Neuronal stem cell (in vitro differentiated cells): ENCODE measurements around the gene MRPL37.
A peak's percentile ranks its signal among the peaks of the same experiment; 100 is the strongest.

ENCODE experiments used
- DNase-seq: peaks from one replicate; pipeline ENCODE4 v3.0.0-alpha.2; 2013; ENCODE audit warnings: low spot score
- H2AFZ ChIP-seq: one replicate; pipeline ENCODE4 v1.6.1; 2013; ENCODE audit warnings: mild to moderate bottlenecking, low read length, inconsistent platforms
- H2AK5ac ChIP-seq: 2 replicates; pipeline ENCODE4 v1.6.1; 2013; ENCODE audit warnings: low read depth, mild to moderate bottlenecking, inconsistent platforms, low read length, moderate library complexity, mixed read lengths
- H2BK120ac ChIP-seq: 2 replicates; pipeline ENCODE4 v1.6.1; 2013; ENCODE audit warnings: low read depth, mild to moderate bottlenecking, inconsistent platforms, low read length, moderate library complexity, mixed read lengths
- H2BK12ac ChIP-seq: one replicate; pipeline ENCODE4 v1.6.1; 2013; ENCODE audit warnings: low read length, inconsistent platforms
- H2BK15ac ChIP-seq: 2 replicates; pipeline ENCODE4 v1.6.1; 2013; ENCODE audit warnings: mild to moderate bottlenecking, low read length, inconsistent platforms, mixed read lengths
- H2BK5ac ChIP-seq: one replicate; pipeline ENCODE4 v1.6.1; 2013; ENCODE audit warnings: inconsistent platforms, mild to moderate bottlenecking, low read length, moderate library complexity
- H3K14ac ChIP-seq: one replicate; pipeline ENCODE4 v1.6.1; 2013; ENCODE audit warnings: low read length, inconsistent platforms
- H3K18ac ChIP-seq: 2 replicates; pipeline ENCODE4 v1.6.1; 2013; ENCODE audit warnings: low read length, inconsistent platforms
- H3K23ac ChIP-seq: 2 replicates; pipeline ENCODE4 v1.6.1; 2013; ENCODE audit warnings: low read depth, mild to moderate bottlenecking, mixed read lengths, low read length, inconsistent platforms; ENCODE audit not compliant: poor library complexity
- H3K27ac ChIP-seq: replicated peaks from 3 replicates; pipeline ENCODE4 v1.5.1; 2013; ENCODE audit warnings: low read length, inconsistent platforms
- H3K27me3 ChIP-seq, 3 experiments: 2 replicates each; pipeline ENCODE4 v1.6.1; 2013; ENCODE audit warnings: low read length in 3 of 3, mild to moderate bottlenecking in 2 of 3, inconsistent platforms in 1 of 3, low read depth in 1 of 3, mixed read lengths in 1 of 3, moderate library complexity in 1 of 3; ENCODE audit not compliant: control insufficient read depth in 3 of 3, insufficient read depth in 3 of 3
- H3K36me3 ChIP-seq, 2 donors: replicated peaks in 1 of 2; 2 replicates each; pipeline ENCODE4 v1.6.1; 2013; ENCODE audit warnings: low read length in 2 of 2; ENCODE audit not compliant: control insufficient read depth in 2 of 2, insufficient read depth in 2 of 2
- H3K4ac ChIP-seq: 2 replicates; pipeline ENCODE4 v1.6.1; 2013; ENCODE audit warnings: inconsistent platforms, mild to moderate bottlenecking, low read length, moderate library complexity
- H3K4me1 ChIP-seq, 2 donors: 1 replicate in 1 of 2; 2 replicates in 1 of 2; pipeline ENCODE4 v1.6.1; 2013; ENCODE audit warnings: low read length in 2 of 2, low read depth in 1 of 2; ENCODE audit not compliant: control insufficient read depth in 2 of 2, insufficient read depth in 1 of 2
- H3K4me2 ChIP-seq: one replicate; pipeline ENCODE4 v1.6.1; 2013; ENCODE audit warnings: mild to moderate bottlenecking, low read length, inconsistent platforms; ENCODE audit not compliant: insufficient read depth, poor library complexity, severe bottlenecking
- H3K4me3 ChIP-seq, 2 donors: 2 replicates each; pipeline ENCODE4 v1.5.1; 2013; ENCODE audit warnings: low read length in 2 of 2, mild to moderate bottlenecking in 2 of 2, inconsistent platforms in 1 of 2, moderate library complexity in 1 of 2
- H3K79me1 ChIP-seq: one replicate; pipeline ENCODE4 v1.6.1; 2013; ENCODE audit warnings: low read depth, mild to moderate bottlenecking, inconsistent platforms, low read length, moderate library complexity
- H3K9ac ChIP-seq: one replicate; pipeline ENCODE4 v1.6.1; 2013; ENCODE audit warnings: mild to moderate bottlenecking, low read depth, low read length, inconsistent platforms; ENCODE audit not compliant: poor library complexity
- H3K9me3 ChIP-seq, 2 donors: replicated peaks in 1 of 2; 2 replicates each; pipeline versions ENCODE3 to v1.6.1; 2013; ENCODE audit warnings: low read length in 2 of 2, mild to moderate bottlenecking in 2 of 2, inconsistent platforms in 1 of 2, low read depth in 1 of 2, mixed read lengths in 1 of 2, moderate library complexity in 1 of 2; ENCODE audit not compliant: control insufficient read depth in 2 of 2, insufficient read depth in 1 of 2
- H4K8ac ChIP-seq: one replicate; pipeline ENCODE4 v1.6.1; 2013; ENCODE audit warnings: low read depth, mild to moderate bottlenecking, inconsistent platforms, low read length, moderate library complexity
- H4K91ac ChIP-seq: one replicate; pipeline ENCODE4 v1.6.1; 2013; ENCODE audit warnings: low read length, low read depth, mild to moderate bottlenecking, inconsistent platforms; ENCODE audit not compliant: poor library complexity
- WGBS, 2 donors: extraction: QIAGEN DNeasy Blood & Tissue Kit; methylation state at CpG; one replicate each; pipeline ENCODE4 v1.1.7; 2013; ENCODE audit warnings: missing lambda C conversion rate in 2 of 2, mixed read lengths in 1 of 2; ENCODE audit not compliant: insufficient read length in 2 of 2, insufficient replicate concordance in 1 of 2; ENCODE audit errors: extremely low coverage in 2 of 2; 5-methylcytosine and 5-hydroxymethylcytosine counted together

MRPL37 gene

GRCh38 chr1:54193453-54193852, 6.5 kb upstream of the MRPL37 start:
- Histone ChIP-seq H3K18ac (no peak overlapping the region), H3K4me2 (no peak overlapping the region), H4K8ac (no peak overlapping the region), H4K91ac (no peak overlapping the region), H3K9me3 (no peaks in the 10 kb centered on the region), H3K23ac (no peak overlapping the region), H2BK12ac (no peak overlapping the region), H2BK120ac (no peak overlapping the region), H3K36me3 (peaks cover 6 to 63% of the 10 kb centered on the region in 2 donors), H3K27ac (no peak overlapping the region), H3K4ac (no peak overlapping the region), H3K4me1 (no peaks in the 10 kb centered on the region), H3K27me3 (no peaks in the 10 kb centered on the region), H2AK5ac (no peak overlapping the region), H3K4me3 (no peak overlapping the region), H3K79me1 (no peaks in the 10 kb centered on the region), H3K9ac (no peak overlapping the region), H2AFZ (no peak overlapping the region), H3K14ac (no peak overlapping the region), H2BK15ac (no peak overlapping the region), H2BK5ac (no peak overlapping the region)
- DNase-seq = no peak
- WGBS, 2 donors = no CpG with 5 or more reads among the region's 5 CpGs

GRCh38 chr1:54199151-54199764, 709 bp upstream of the MRPL37 start:
- Histone ChIP-seq H3K23ac (no peak overlapping the region), H3K9me3 (no peaks in the 10 kb centered on the region), H2BK12ac (no peak overlapping the region), H3K4ac (no peak overlapping the region), H3K36me3 (peaks cover 0 to 46% of the 10 kb centered on the region in 2 donors), H2BK120ac (no peak overlapping the region), H4K8ac (no peak overlapping the region), H4K91ac (no peak overlapping the region), H3K27ac (no peak overlapping the region), H3K27me3 (no peaks in the 10 kb centered on the region), H2AFZ (peak overlapping the region; percentile 86), H3K79me1 (peaks cover 5% of the 10 kb centered on the region), H3K4me3 (peak overlapping the region; percentile 67 to 79), H3K14ac (no peak overlapping the region), H2BK5ac (no peak overlapping the region), H2AK5ac (no peak overlapping the region), H2BK15ac (no peak overlapping the region), H3K18ac (peak overlapping the region; percentile 12), H3K9ac (peak overlapping the region; percentile 33), H3K4me1 (peaks cover 9 to 13% of the 10 kb centered on the region in 2 donors), H3K4me2 (peak overlapping the region; percentile 76)
- no CpG with 5 or more reads among the region's 17 CpGs for WGBS, 2 donors
- no peak for DNase-seq

GRCh38 chr1:54200519-54200997, 591 bp downstream of the MRPL37 start:
- DNase-seq = no peak
- no CpG with 5 or more reads among the region's 15 CpGs for WGBS, 2 donors

GRCh38 chr1:54204199-54204598, 4.2 kb downstream of the MRPL37 start:
- no peak overlapping the region for H3K27ac ChIP-seq
- no peak overlapping the region for H3K14ac ChIP-seq
- no peak overlapping the region for H2AFZ ChIP-seq
- H3K23ac ChIP-seq = no peak overlapping the region
- WGBS, 2 donors = no CpG with 5 or more reads among the region's 7 CpGs
- no peak overlapping the region for H3K18ac ChIP-seq
- H3K27me3 ChIP-seq = no peaks in the 10 kb centered on the region
- H3K4me3 ChIP-seq = no peak overlapping the region
- H3K4me2 ChIP-seq = no peak overlapping the region
- no peak overlapping the region for H2BK5ac ChIP-seq
- no peak overlapping the region for H3K4ac ChIP-seq
- no peaks in the 10 kb centered on the region for H3K9me3 ChIP-seq
- H4K8ac ChIP-seq = no peak overlapping the region
- H3K4me1 ChIP-seq = peaks cover 8 to 12% of the 10 kb centered on the region in 2 donors
- no peak overlapping the region for H3K9ac ChIP-seq
- no peak overlapping the region for H2BK12ac ChIP-seq
- H4K91ac ChIP-seq = no peak overlapping the region
- DNase-seq = no peak
- H3K36me3 ChIP-seq = peaks cover 25 to 70% of the 10 kb centered on the region in 2 donors
- H2BK120ac ChIP-seq = no peak overlapping the region
- H2AK5ac ChIP-seq = no peak overlapping the region
- H2BK15ac ChIP-seq = no peak overlapping the region
- H3K79me1 ChIP-seq = peaks cover 5% of the 10 kb centered on the region

More at GRCh38 chr1:54200519-54200997, 591 bp downstream of the MRPL37 start:
- Histone ChIP-seq H3K18ac (peak overlapping the region; percentile 40), H3K9ac (peak overlapping the region; percentile 89), H3K4me1 (peaks cover 9 to 13% of the 10 kb centered on the region in 2 donors), H4K8ac (no peak overlapping the region), H3K9me3 (no peaks in the 10 kb centered on the region), H2BK15ac (no peak overlapping the region), H2AFZ (peak overlapping the region; percentile 86), H3K23ac (peak overlapping the region; percentile 61), H3K14ac (peak overlapping the region; percentile 10), H2AK5ac (no peak overlapping the region), H3K4me3 (peak overlapping the region; percentile 67 to 95), H3K4ac (no peak overlapping the region), H3K27ac (no peak overlapping the region), H3K36me3 (peaks cover 8 to 46% of the 10 kb centered on the region in 2 donors), H2BK120ac (no peak overlapping the region), H3K4me2 (peak overlapping the region; percentile 83), H2BK5ac (no peak overlapping the region), H3K27me3 (no peaks in the 10 kb centered on the region), H3K79me1 (peaks cover 5% of the 10 kb centered on the region), H4K91ac (no peak overlapping the region), H2BK12ac (no peak overlapping the region)
